ENCODE measurements around the gene FAM131A.

The FAM131A gene

GRCh38 chr3:184337399-184337714, at the start of gene FAM131A:
Gene FAM131A, plus strand, starts transcription at chr3:184337600. Its CDS starts 31 bp downstream, at chr3:184337631.
- DNase-seq (ENCODE audit: low spot score) = peak; percentile 82

GRCh38 chr3:184289426-184289938, 47.9 kb upstream of the FAM131A start:
- no peak for DNase-seq (ENCODE audit: low spot score)

- DNase-seq (ENCODE audit: low spot score) = no peak
These were observed 47.1 kb upstream of the FAM131A start for GRCh38 chr3:184290331-184290730.

- no peak for DNase-seq (ENCODE audit: low spot score)
These were observed 46.2 kb upstream of the FAM131A start for GRCh38 chr3:184291044-184291737.

GRCh38 chr3:184291738-184292445, 45.5 kb upstream of the FAM131A start:
- no peak for DNase-seq (ENCODE audit: low spot score)

GRCh38 chr3:184295771-184296170, 41.6 kb upstream of the FAM131A start:
- no peak for DNase-seq (ENCODE audit: low spot score)

GRCh38 chr3:184296616-184297015, 40.8 kb upstream of the FAM131A start:
- no peak for DNase-seq (ENCODE audit: low spot score)

- peak; percentile 99 for DNase-seq (ENCODE audit: low spot score)
These were observed 38.5 kb upstream of the FAM131A start, which contains the start of gene PSMD2 for GRCh38 chr3:184298759-184299487. Gene PSMD2, plus strand, starts transcription at chr3:184299241. Its CDS starts 26 bp downstream, at chr3:184299267.

GRCh38 chr3:184299488-184300377, 37.7 kb upstream of the FAM131A start:
- DNase-seq (ENCODE audit: low spot score) = no peak

GRCh38 chr3:184300378-184300720, 37.1 kb upstream of the FAM131A start:
- DNase-seq (ENCODE audit: low spot score) = no peak

- no peak for DNase-seq (ENCODE audit: low spot score)
These were observed 31.8 kb upstream of the FAM131A start for GRCh38 chr3:184305577-184305976.

GRCh38 chr3:184306341-184306972, 30.9 kb upstream of the FAM131A start:
- DNase-seq (ENCODE audit: low spot score) = no peak

GRCh38 chr3:184307915-184308314, 29.5 kb upstream of the FAM131A start:
- no peak for DNase-seq (ENCODE audit: low spot score)

- DNase-seq (ENCODE audit: low spot score) = no peak
These were observed 28.7 kb upstream of the FAM131A start for GRCh38 chr3:184308744-184309143.

- no peak for DNase-seq (ENCODE audit: low spot score)
These were observed 25.8 kb upstream of the FAM131A start for GRCh38 chr3:184311633-184312032.

GRCh38 chr3:184314363-184314699, 23.1 kb upstream of the FAM131A start, which contains the start of gene EIF4G1:
Gene EIF4G1, plus strand, starts transcription at chr3:184314606. Its CDS starts 1,191 bp downstream, at chr3:184315797.
- DNase-seq (ENCODE audit: low spot score) = peak; percentile 96

GRCh38 chr3:184314700-184315542, 22.5 kb upstream of the FAM131A start:
- peak; percentile 89 for DNase-seq (ENCODE audit: low spot score)

GRCh38 chr3:184315543-184315867, 21.9 kb upstream of the FAM131A start:
- no peak for DNase-seq (ENCODE audit: low spot score)

GRCh38 chr3:184315871-184316661, 21.3 kb upstream of the FAM131A start:
- no peak for DNase-seq (ENCODE audit: low spot score)

- no peak for DNase-seq (ENCODE audit: low spot score)
These were observed 20.6 kb upstream of the FAM131A start for GRCh38 chr3:184316792-184317191.
